Measurements from ENCODE around the gene PI4KA.

- TF ChIP-seq CTCF (IDR thresholded peaks at IDR 0.05; ENCODE audit: low read depth, low read length), result no peak
- TF ChIP-seq EZH2phosphoT487 (IDR thresholded peaks at IDR 0.05; ENCODE audit: low read depth), result no peak
Measured at GRCh38 chr22:20727118-20728015, 131.2 kb downstream of the PI4KA start.
